HEK293 (cell line): ENCODE data around the gene BTNL9.

Source experiments
- CTCF ChIA-PET: fragments of 350-600 bp; formaldehyde crosslinking; extraction: SDS; loops from one replicate; lab custom pipeline; 2021; ENCODE audit warnings: antibody characterized with exemption; lab: Yijun Ruan, JAX
- POLR2A ChIA-PET: fragments of 300-600 bp; formaldehyde crosslinking; extraction: SDS; loops from one replicate; lab custom pipeline; 2020; ENCODE audit warnings: antibody characterized with exemption, inconsistent platforms; lab: Yijun Ruan, JAX
- H3K27ac ChIP-seq: fragments of 200-500 bp; sonication (Bioruptor generic); 2 replicates; pipeline ENCODE4 v1.5.1; 2014; ENCODE audit warnings: low read depth, low read length, control low read depth, inconsistent platforms; ENCODE audit errors: extremely low read depth
- H3K36me3 ChIP-seq, 2 experiments: fragments of 200-500 bp in 1 of 2; sonication (Bioruptor generic) in 1 of 2; 1 replicate in 1 of 2; 2 replicates in 1 of 2; pipeline ENCODE4 v1.5.1; 2014 to 2017; ENCODE audit warnings: inconsistent platforms in 2 of 2, low read length in 2 of 2; ENCODE audit not compliant: control insufficient read depth in 2 of 2, insufficient read depth in 1 of 2
- H3K4me1 ChIP-seq: fragments of 200-500 bp; sonication (Bioruptor generic); 2 replicates; pipeline ENCODE4 v1.5.1; 2014; ENCODE audit warnings: mild to moderate bottlenecking, low read length, inconsistent platforms; ENCODE audit not compliant: control insufficient read depth, insufficient read depth
- H3K4me3 ChIP-seq: 2 replicates; pipeline ENCODE4 v1.5.1; 2011; ENCODE audit warnings: low read depth, mild to moderate bottlenecking, control low read depth, low read length, moderate library complexity
- H3K9me3 ChIP-seq: fragments of 200-500 bp; sonication (Bioruptor generic); 2 replicates; pipeline ENCODE4 v1.5.1; 2014; ENCODE audit warnings: low read depth, low read length, inconsistent platforms; ENCODE audit not compliant: control insufficient read depth, insufficient read depth
- GLI4 ChIP-seq: fragments of 450-650 bp; formaldehyde crosslinking; IDR thresholded peaks from 2 replicates; pipeline ENCODE4 v1.5.1; 2016; ENCODE audit warnings: missing biosample characterization, missing genetic modification characterization
- HOXD13 ChIP-seq: sonication (generic); formaldehyde crosslinking; IDR thresholded peaks from 2 replicates; pipeline ENCODE4 v1.8.0; 2022; ENCODE audit warnings: missing genetic modification reagents, borderline replicate concordance
- KLF1 ChIP-seq: fragments of 450-650 bp; formaldehyde crosslinking; IDR thresholded peaks from 2 replicates; pipeline ENCODE4 v1.5.1; 2016; ENCODE audit warnings: missing biosample characterization, missing genetic modification characterization
- MZF1 ChIP-seq: fragments of 450-650 bp; formaldehyde crosslinking; IDR thresholded peaks from 2 replicates; pipeline ENCODE4 v1.5.1; 2017; ENCODE audit warnings: missing biosample characterization, missing genetic modification characterization, borderline replicate concordance
- OVOL3 ChIP-seq: fragments of 450-650 bp; formaldehyde crosslinking; IDR thresholded peaks from 2 replicates; pipeline ENCODE4 v1.5.1; 2016; ENCODE audit warnings: missing biosample characterization, missing genetic modification characterization
- PRDM2 ChIP-seq: fragments of 450-650 bp; formaldehyde crosslinking; IDR thresholded peaks from 2 replicates; pipeline ENCODE4 v1.5.1; 2016; ENCODE audit warnings: missing biosample characterization, missing genetic modification characterization, borderline replicate concordance
- SETDB1 ChIP-seq: IDR thresholded peaks from one replicate; pipeline ENCODE4 v1.6.1; 2017; ENCODE audit warnings: mild to moderate bottlenecking, low read length, moderate library complexity, mixed read lengths; ENCODE audit not compliant: insufficient read length
- TRIM28 ChIP-seq: IDR thresholded peaks from 2 replicates; pipeline ENCODE4 v1.6.1; 2011; ENCODE audit warnings: low read length, control low read depth, borderline replicate concordance
- YY2 ChIP-seq: fragments of 450-650 bp; formaldehyde crosslinking; IDR thresholded peaks from 2 replicates; pipeline ENCODE4 v1.5.1; 2016; ENCODE audit warnings: missing biosample characterization, missing genetic modification characterization
- ZBTB10 ChIP-seq: fragments of 450-650 bp; formaldehyde crosslinking; IDR thresholded peaks from 2 replicates; pipeline ENCODE4 v1.5.1; 2016; ENCODE audit warnings: missing biosample characterization, missing genetic modification characterization
- ZFP41 ChIP-seq: fragments of 450-650 bp; formaldehyde crosslinking; IDR thresholded peaks from 2 replicates; pipeline ENCODE4 v1.5.1; 2016; ENCODE audit warnings: missing biosample characterization, missing genetic modification characterization, borderline replicate concordance
- ZNF10 ChIP-seq: fragments of 450-650 bp; formaldehyde crosslinking; IDR thresholded peaks from 2 replicates; pipeline ENCODE4 v1.5.1; 2017; ENCODE audit warnings: missing biosample characterization, missing genetic modification characterization
- ZNF184 ChIP-seq: fragments of 450-650 bp; IDR thresholded peaks from 2 replicates; pipeline ENCODE4 v1.5.1; 2018; ENCODE audit warnings: missing biosample characterization, mild to moderate bottlenecking, missing genetic modification characterization
- ZNF274 ChIP-seq, 2 experiments: fragments of 200-500 bp in 1 of 2; fragments of 450-650 bp in 1 of 2; sonication (Bioruptor generic) in 1 of 2; formaldehyde crosslinking in 1 of 2; IDR thresholded peaks; 2 replicates each; pipeline versions ENCODE4 v1.5.1 to v1.6.1; 2014 to 2016; ENCODE audit warnings: borderline replicate concordance in 1 of 2, inconsistent platforms in 1 of 2, low read length in 1 of 2, missing biosample characterization in 1 of 2, missing genetic modification characterization in 1 of 2
- ZNF280C ChIP-seq: fragments of 450-650 bp; formaldehyde crosslinking; IDR thresholded peaks from 2 replicates; pipeline ENCODE4 v1.5.1; 2016; ENCODE audit warnings: missing biosample characterization, missing genetic modification characterization
- ZNF335 ChIP-seq: fragments of 450-650 bp; formaldehyde crosslinking; conservative IDR thresholded peaks from 2 replicates; pipeline ENCODE4 v1.5.1; 2016; ENCODE audit warnings: missing biosample characterization, missing genetic modification characterization
- ZNF350 ChIP-seq: fragments of 450-650 bp; formaldehyde crosslinking; IDR thresholded peaks from 2 replicates; pipeline ENCODE4 v1.5.0; 2017; ENCODE audit warnings: missing biosample characterization, mild to moderate bottlenecking, missing genetic modification characterization
- ZNF530 ChIP-seq: fragments of 450-650 bp; formaldehyde crosslinking; IDR thresholded peaks from 2 replicates; pipeline ENCODE4 v1.5.1; 2016; ENCODE audit warnings: low read depth, missing biosample characterization, missing genetic modification characterization
- ZNF654 ChIP-seq: fragments of 450-650 bp; formaldehyde crosslinking; IDR thresholded peaks from 2 replicates; pipeline ENCODE4 v1.5.1; 2016; ENCODE audit warnings: low read depth, missing biosample characterization, missing genetic modification characterization
- ZNF704 ChIP-seq: fragments of 450-650 bp; formaldehyde crosslinking; IDR thresholded peaks from 2 replicates; pipeline ENCODE4 v1.5.1; 2016; ENCODE audit warnings: missing biosample characterization, missing genetic modification characterization
- ZSCAN16 ChIP-seq: fragments of 450-650 bp; formaldehyde crosslinking; IDR thresholded peaks from 2 replicates; pipeline ENCODE4 v1.5.1; 2016; ENCODE audit warnings: missing biosample characterization, missing genetic modification characterization
- ZSCAN5A ChIP-seq: fragments of 450-650 bp; formaldehyde crosslinking; IDR thresholded peaks from 2 replicates; pipeline ENCODE4 v1.5.1; 2016; ENCODE audit warnings: missing biosample characterization, missing genetic modification characterization

The BTNL9 gene

GRCh38 chr5:181063514-181063913 lies 23.4 kb downstream of the BTNL9 start:
- CTCF ChIA-PET: no interaction called here
- TF ChIP-seq TRIM28: peak; percentile 71; the same call in 1 of the 2 replicates
- no peak for TF ChIP-seq GLI4 (tag by site-specific recombination)
- TF ChIP-seq ZFP41 (tag by site-specific recombination): no peak
- TF ChIP-seq ZNF10 (tag by site-specific recombination): no peak
- peak; percentile 52 for TF ChIP-seq SETDB1
- Histone ChIP-seq H3K4me3 (no peak overlapping the region), H3K36me3 (no peaks in the 10 kb centered on the region), H3K9me3 (no peaks in the 10 kb centered on the region), H3K27ac (no peak overlapping the region), H3K4me1 (no peaks in the 10 kb centered on the region)
- POLR2A ChIA-PET: no interaction called here

GRCh38 chr5:181064987-181065386 lies 24.9 kb downstream of the BTNL9 start:
- Histone ChIP-seq H3K27ac (no peak overlapping the region), H3K4me3 (no peak overlapping the region), H3K4me1 (no peaks in the 10 kb centered on the region; the same call in 1 of the 2 replicates), H3K36me3 (no peaks in the 10 kb centered on the region), H3K9me3 (no peaks in the 10 kb centered on the region)
- ChIA-PET CTCF (no interaction called here), POLR2A (no interaction called here)
- TF ChIP-seq ZNF335 (tag by site-specific recombination) (no peak), ZNF704 (tag by site-specific recombination) (no peak), ZNF530 (tag by site-specific recombination) (no peak), ZSCAN5A (tag by site-specific recombination) (no peak), ZNF280C (no peak), OVOL3 (no peak), MZF1 (tag by site-specific recombination) (no peak), ZNF654 (tag by site-specific recombination) (no peak), PRDM2 (tag by site-specific recombination) (no peak), HOXD13 (CRISPR knock-in tag) (no peak), YY2 (no peak), ZBTB10 (tag by site-specific recombination) (no peak), ZNF184 (tag by site-specific recombination) (no peak), KLF1 (tag by site-specific recombination) (no peak), ZNF274 (IDR thresholded peaks at IDR 0.05; ENCODE audit: low read length) (no peak), ZNF274 (tag by site-specific recombination; IDR thresholded peaks at IDR 0.05; ENCODE audit: borderline replicate concordance) (no peak), ZNF350 (tag by site-specific recombination) (no peak), ZSCAN16 (tag by site-specific recombination) (no peak)
